Stimulated activated naive B cell treated with anti-CD40 and anti-IgM and Interleukin-4, amounts not matched to agents 10 μg/mL and 1 μg/mL and 100 μg/mL, for 72 hours (primary cell): Measurements from ENCODE around the gene BEND2.
"Not testable (repeated sequence)": the region's sequence is repeated elsewhere in the genome, so short reads cannot be mapped to it uniquely, and the experiment has no call there.

Experiments
- ATAC-seq, 2 donors: fragments of 150-1000 bp; cut with Tn5 transposase; replicated peaks; 2 replicates each; pipeline ENCODE4 v1.10.0; 2021; ENCODE audit warnings: moderate library complexity in 1 of 2
- DNase-seq: peaks from one replicate; pipeline ENCODE4 v3.0.0; 2021
- H3K27ac Mint-ChIP-seq: one replicate; pipeline ENCODE4 v1.8.0; 2022; ENCODE audit warnings: mild to moderate bottlenecking, mixed read lengths
- H3K27me3 Mint-ChIP-seq, 2 donors: one replicate each; pipeline ENCODE4 v1.8.0; 2022; ENCODE audit warnings: mixed read lengths in 2 of 2
- H3K36me3 Mint-ChIP-seq, 2 donors: one replicate each; pipeline ENCODE4 v1.8.0; 2022; ENCODE audit warnings: mixed read lengths in 2 of 2, mild to moderate bottlenecking in 1 of 2
- H3K4me1 Mint-ChIP-seq, 2 donors: one replicate each; pipeline ENCODE4 v1.8.0; 2022; ENCODE audit warnings: mixed read lengths in 2 of 2, mild to moderate bottlenecking in 1 of 2
- H3K4me3 Mint-ChIP-seq, 2 donors: one replicate each; pipeline ENCODE4 v1.8.0; 2022; ENCODE audit warnings: mild to moderate bottlenecking in 2 of 2, mixed read lengths in 2 of 2, moderate library complexity in 1 of 2
- H3K9me3 Mint-ChIP-seq, 2 donors: one replicate each; pipeline ENCODE4 v1.8.0; 2022; ENCODE audit warnings: mixed read lengths in 2 of 2, mild to moderate bottlenecking in 1 of 2

Gene BEND2

DNA sequence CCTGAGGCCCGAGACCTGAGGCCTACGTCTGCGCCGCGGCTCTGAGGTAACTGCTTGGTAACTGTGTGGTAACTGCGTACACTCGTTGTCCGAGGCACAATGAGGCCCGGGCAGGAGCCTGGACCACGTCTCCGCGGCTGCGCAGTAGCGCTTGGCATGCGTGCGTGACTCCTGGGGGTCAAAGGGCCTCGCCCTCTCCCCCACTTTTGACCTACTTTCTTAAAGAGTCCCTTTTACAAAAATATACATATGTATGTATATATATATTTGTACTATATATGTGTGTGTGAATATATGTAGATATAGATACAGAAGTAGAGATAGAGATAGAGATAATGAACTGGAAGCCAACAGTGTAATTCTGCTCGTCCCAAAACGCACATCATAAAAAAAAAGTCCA, at the start of gene BEND2:
Gene BEND2 (minus strand): TSS at position 101 of the 400 bp plus-strand sequence. CDS start 136 bp downstream, outside the sequence.
- Mint-ChIP-seq H3K9me3 (peaks cover 6 to 13% of the 10 kb centered on the region in 2 donors), H3K27me3 (no peaks in the 10 kb centered on the region), H3K27ac (no peak within 1 kb of the TSS), H3K4me1 (no peaks in the 10 kb centered on the region), H3K4me3 (no peak within 1 kb of the TSS), H3K36me3 (peaks cover 0 to 3% of the 10 kb centered on the region in 2 donors)
- ATAC-seq (no peak), DNase-seq (no peak)

DNA sequence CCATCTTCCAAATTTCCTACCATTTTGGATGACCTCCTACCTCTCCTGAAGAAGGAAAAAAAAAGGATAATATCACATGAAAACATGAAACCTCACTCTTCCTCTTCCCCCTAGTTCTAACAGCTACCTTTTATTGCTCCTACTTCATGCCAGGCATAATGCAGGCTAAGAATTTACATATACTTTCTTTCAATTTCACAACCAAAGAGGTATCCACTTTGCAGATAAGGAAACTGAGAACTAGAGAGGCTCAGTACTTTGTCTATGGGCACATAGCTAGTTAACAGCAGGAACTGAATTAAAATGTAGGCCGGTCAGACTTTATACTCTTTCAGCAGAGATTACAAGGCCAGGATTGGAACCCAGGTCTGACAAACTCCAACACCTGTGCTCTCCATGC, 34.4 kb upstream of the BEND2 start:
- H3K4me3 Mint-ChIP-seq: no peak overlapping the region
- DNase-seq: no peak
- peaks cover 6 to 9% of the 10 kb centered on the region in 2 donors for H3K36me3 Mint-ChIP-seq
- H3K9me3 Mint-ChIP-seq: peaks cover 0 to 4% of the 10 kb centered on the region in 2 donors
- H3K27ac Mint-ChIP-seq: no peak overlapping the region
- H3K27me3 Mint-ChIP-seq: no peaks in the 10 kb centered on the region
- no peak for ATAC-seq
- no peaks in the 10 kb centered on the region for H3K4me1 Mint-ChIP-seq

DNA sequence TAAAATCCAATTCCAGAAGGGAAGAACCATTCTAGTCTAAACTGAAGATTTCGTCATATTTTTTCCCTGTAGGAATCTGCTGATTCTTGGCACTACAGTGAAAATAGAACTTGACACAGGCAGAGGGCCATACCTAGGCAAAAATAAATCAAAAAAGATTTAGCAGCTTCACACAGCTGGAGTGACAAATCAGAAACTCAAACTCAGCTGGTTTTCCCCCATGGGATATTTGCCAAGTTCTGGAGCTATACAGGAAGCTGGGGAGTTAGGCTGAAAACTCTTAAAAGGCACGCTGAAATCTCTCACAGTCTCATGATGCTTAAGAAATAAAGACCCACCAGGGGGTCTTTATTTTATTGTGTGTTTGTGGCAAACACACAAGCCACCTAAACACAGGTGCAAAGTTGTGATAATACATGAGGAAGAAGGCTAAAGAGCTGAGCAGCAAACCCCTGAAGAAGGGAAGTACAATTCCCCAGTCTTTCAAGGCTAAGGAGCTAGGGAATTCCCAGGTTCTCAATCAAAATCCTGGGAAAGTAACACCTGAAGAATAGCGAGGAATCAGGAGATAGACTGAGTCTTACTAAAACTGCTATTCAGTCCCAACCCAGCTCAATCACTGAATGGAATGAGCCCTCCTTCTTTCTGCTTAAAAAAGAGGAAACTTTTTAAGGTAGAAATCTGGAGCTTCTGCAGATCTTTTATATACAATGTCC, 32.1 kb upstream of the BEND2 start:
- Mint-ChIP-seq H3K4me1 (no peaks in the 10 kb centered on the region), H3K36me3 (peaks cover 6 to 9% of the 10 kb centered on the region in 2 donors), H3K4me3 (no peak overlapping the region), H3K27ac (no peak overlapping the region), H3K9me3 (peaks cover 0 to 4% of the 10 kb centered on the region in 2 donors), H3K27me3 (no peaks in the 10 kb centered on the region)
- no peak for ATAC-seq
- no peak for DNase-seq

GRCh38 chrX:18229646-18230045, 9.0 kb upstream of the BEND2 start:
- H3K9me3 Mint-ChIP-seq, H3K4me1 Mint-ChIP-seq, H3K27ac Mint-ChIP-seq, ATAC-seq, DNase-seq, H3K4me3 Mint-ChIP-seq, H3K36me3 Mint-ChIP-seq, H3K27me3 Mint-ChIP-seq: not testable (repeated sequence)

- no peaks in the 10 kb centered on the region for H3K9me3 Mint-ChIP-seq
- no peak overlapping the region for H3K4me3 Mint-ChIP-seq
- no peaks in the 10 kb centered on the region for H3K36me3 Mint-ChIP-seq
- no peaks in the 10 kb centered on the region for H3K27me3 Mint-ChIP-seq
- no peak for ATAC-seq
- no peak for DNase-seq
- no peaks in the 10 kb centered on the region for H3K4me1 Mint-ChIP-seq
- no peak overlapping the region for H3K27ac Mint-ChIP-seq
Measured at GRCh38 chrX:18228069-18228468, 7.4 kb upstream of the BEND2 start.

DNA sequence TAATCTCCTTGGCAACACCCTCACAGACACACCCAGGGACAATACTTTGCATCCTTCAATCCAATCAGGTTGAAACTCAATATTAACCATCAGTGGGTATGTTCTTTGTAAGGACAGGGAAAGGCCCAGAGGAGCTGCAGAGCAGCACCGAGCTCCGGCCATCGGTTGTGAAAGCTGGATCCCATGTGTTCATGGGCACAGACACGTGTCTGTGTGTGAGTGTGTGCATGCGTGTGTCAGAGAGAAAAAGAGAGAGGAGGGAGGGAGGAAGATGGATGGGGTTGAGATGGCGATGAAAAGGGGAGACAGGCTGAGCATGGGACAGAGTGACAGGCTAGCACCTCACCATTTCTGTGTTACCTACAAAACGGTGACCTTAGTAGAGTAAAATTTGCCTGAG, 6.8 kb upstream of the BEND2 start:
- H3K9me3 Mint-ChIP-seq: no peaks in the 10 kb centered on the region
- no peaks in the 10 kb centered on the region for H3K27me3 Mint-ChIP-seq
- no peaks in the 10 kb centered on the region for H3K4me1 Mint-ChIP-seq

GRCh38 chrX:18210470-18210869, 10.2 kb downstream of the BEND2 start:
- DNase-seq: no peak
- no peaks in the 10 kb centered on the region for H3K4me1 Mint-ChIP-seq
- H3K36me3 Mint-ChIP-seq: no peaks in the 10 kb centered on the region
- H3K4me3 Mint-ChIP-seq: no peak overlapping the region
- H3K9me3 Mint-ChIP-seq: no peaks in the 10 kb centered on the region
- no peak overlapping the region for H3K27ac Mint-ChIP-seq
- no peak for ATAC-seq
- H3K27me3 Mint-ChIP-seq: no peaks in the 10 kb centered on the region

More for the DNA sequence above, 6.8 kb upstream of the BEND2 start:
- Mint-ChIP-seq H3K4me3 (no peak overlapping the region), H3K27ac (no peak overlapping the region), H3K36me3 (no peaks in the 10 kb centered on the region)
- DNase-seq (no peak), ATAC-seq (no peak)

DNA sequence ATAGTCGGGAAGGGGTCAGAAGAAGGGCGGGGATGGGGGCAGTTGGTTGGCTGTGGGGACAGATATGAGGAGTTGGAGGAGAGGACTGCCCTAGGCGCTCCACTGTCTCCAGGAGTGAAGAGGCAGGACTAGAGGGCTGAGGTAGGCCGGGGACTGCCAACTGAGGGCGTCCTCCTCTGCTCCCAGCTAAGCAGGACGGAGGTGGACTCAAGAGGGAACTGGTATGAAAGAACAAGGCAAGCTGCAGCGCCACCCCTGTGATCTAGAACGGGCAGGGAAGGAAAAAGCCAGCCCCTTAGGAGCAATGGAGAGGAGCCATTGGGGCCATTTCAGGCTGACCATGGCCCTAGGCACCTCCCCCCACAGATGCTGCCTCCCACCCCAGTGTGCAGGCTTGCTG, 14.0 kb downstream of the BEND2 start:
- H3K4me3 Mint-ChIP-seq: no peak overlapping the region
- H3K4me1 Mint-ChIP-seq: no peaks in the 10 kb centered on the region
- no peaks in the 10 kb centered on the region for H3K9me3 Mint-ChIP-seq
- H3K27ac Mint-ChIP-seq: no peak overlapping the region
- no peak for ATAC-seq
- no peaks in the 10 kb centered on the region for H3K36me3 Mint-ChIP-seq
- H3K27me3 Mint-ChIP-seq: peaks cover 0 to 8% of the 10 kb centered on the region in 2 donors
- no peak for DNase-seq

- Mint-ChIP-seq H3K27me3 (peaks cover 0 to 8% of the 10 kb centered on the region in 2 donors), H3K9me3 (no peaks in the 10 kb centered on the region), H3K4me1 (no peaks in the 10 kb centered on the region), H3K27ac (no peak overlapping the region), H3K4me3 (no peak overlapping the region), H3K36me3 (no peaks in the 10 kb centered on the region)
- DNase-seq (no peak), ATAC-seq (no peak)
Measured at GRCh38 chrX:18203631-18204030, 17.1 kb downstream of the BEND2 start.

DNA sequence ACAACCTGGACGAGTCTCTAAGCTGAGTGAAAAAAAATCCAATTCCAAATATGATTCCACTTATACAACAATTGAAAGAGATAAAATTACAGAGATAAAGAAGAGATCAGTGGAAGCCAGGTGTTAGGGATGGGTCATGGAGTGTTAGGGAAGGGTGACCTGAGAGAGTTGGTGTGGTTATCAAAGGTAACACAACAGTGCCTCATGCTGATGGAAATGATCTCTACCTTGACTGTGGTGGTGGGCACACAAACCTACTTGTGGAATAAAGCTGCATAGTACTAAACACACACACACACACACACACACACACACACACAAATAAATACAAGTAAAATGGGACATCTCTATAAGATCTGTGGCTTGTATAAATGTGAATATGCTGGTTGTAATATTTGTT, 26.0 kb downstream of the BEND2 start:
- H3K4me1 Mint-ChIP-seq: no peaks in the 10 kb centered on the region

GRCh38 chrX:18179446-18179845, 41.2 kb downstream of the BEND2 start:
- no peak overlapping the region for H3K4me3 Mint-ChIP-seq
- no peak overlapping the region for H3K27ac Mint-ChIP-seq
- H3K4me1 Mint-ChIP-seq: no peaks in the 10 kb centered on the region
- H3K36me3 Mint-ChIP-seq: no peaks in the 10 kb centered on the region
- no peak for DNase-seq
- H3K9me3 Mint-ChIP-seq: peaks cover 1 to 3% of the 10 kb centered on the region in 2 donors
- H3K27me3 Mint-ChIP-seq: peaks cover 0 to 7% of the 10 kb centered on the region in 2 donors
- ATAC-seq: no peak

More for the DNA sequence above, 26.0 kb downstream of the BEND2 start:
- H3K4me3 Mint-ChIP-seq: no peak overlapping the region
- H3K27me3 Mint-ChIP-seq: peaks cover 0 to 5% of the 10 kb centered on the region in 2 donors
- H3K36me3 Mint-ChIP-seq: no peaks in the 10 kb centered on the region
- H3K27ac Mint-ChIP-seq: no peak overlapping the region
- H3K9me3 Mint-ChIP-seq: no peaks in the 10 kb centered on the region
- ATAC-seq (no peak), DNase-seq (no peak)

DNA sequence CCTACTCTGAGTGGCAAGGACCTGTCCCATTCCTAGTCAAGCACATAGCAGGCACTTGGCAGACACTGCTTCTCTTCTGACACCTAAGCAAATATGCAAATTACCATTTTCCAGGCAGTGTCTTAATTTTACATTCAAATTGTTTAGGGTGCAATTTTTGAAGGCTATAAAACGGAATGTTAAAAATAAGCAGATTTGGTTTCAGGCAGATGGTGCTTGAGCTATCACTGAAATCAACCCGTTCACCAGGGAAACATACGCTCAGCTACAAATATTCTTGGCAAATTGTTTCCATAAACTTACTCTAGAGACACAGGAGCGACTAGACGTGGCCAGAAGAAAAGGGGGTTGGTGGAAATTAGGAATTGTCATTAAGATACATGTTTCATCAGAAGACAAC, 45.7 kb downstream of the BEND2 start:
- Mint-ChIP-seq H3K4me3 (no peak overlapping the region), H3K27me3 (peaks cover 0 to 7% of the 10 kb centered on the region in 2 donors), H3K27ac (no peak overlapping the region), H3K9me3 (no peaks in the 10 kb centered on the region), H3K4me1 (no peaks in the 10 kb centered on the region), H3K36me3 (no peaks in the 10 kb centered on the region)
- DNase-seq: no peak
- no peak for ATAC-seq

- H3K36me3 Mint-ChIP-seq: no peaks in the 10 kb centered on the region
- no peaks in the 10 kb centered on the region for H3K9me3 Mint-ChIP-seq
- no peak for DNase-seq
- H3K4me1 Mint-ChIP-seq: no peaks in the 10 kb centered on the region
- no peak for ATAC-seq
- H3K4me3 Mint-ChIP-seq: no peak overlapping the region
- peaks cover 0 to 7% of the 10 kb centered on the region in 2 donors for H3K27me3 Mint-ChIP-seq
- H3K27ac Mint-ChIP-seq: no peak overlapping the region
Measured at GRCh38 chrX:18174209-18174608, 46.5 kb downstream of the BEND2 start.

DNA sequence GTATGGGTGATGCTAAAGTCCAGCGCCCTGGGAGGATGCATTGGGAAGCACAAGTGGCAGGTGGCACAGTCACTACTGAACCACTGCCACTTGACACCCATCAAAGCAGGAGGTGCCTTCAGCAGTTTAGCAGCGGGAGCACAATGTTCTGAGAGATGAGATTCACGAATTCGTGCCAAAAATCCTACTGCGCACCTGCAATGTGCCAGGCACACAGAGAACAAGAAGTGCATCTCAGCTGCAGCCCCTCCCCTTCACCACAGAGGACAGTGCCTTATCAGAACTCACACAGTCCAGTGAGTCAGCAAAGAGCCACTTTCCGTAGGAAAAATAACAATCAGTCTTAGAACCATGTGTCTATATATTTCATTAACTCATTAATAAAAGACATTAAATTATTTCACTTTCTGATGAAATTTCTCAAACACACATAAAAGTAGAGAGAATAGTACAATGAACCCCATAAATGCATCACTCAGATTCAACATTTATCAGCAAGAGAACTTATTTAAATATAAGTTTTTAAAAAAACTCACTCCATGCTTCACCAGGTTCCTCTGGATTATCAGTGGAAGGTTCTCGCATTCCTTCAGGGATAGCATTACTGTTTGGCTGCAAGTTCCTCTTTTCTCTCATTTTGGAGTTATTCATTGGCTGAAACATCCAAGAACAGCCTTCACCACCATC, 47.0 kb downstream of the BEND2 start:
- Mint-ChIP-seq H3K27me3 (peaks cover 0 to 7% of the 10 kb centered on the region in 2 donors), H3K27ac (no peak overlapping the region), H3K36me3 (no peaks in the 10 kb centered on the region), H3K4me3 (no peak overlapping the region), H3K9me3 (no peaks in the 10 kb centered on the region), H3K4me1 (no peaks in the 10 kb centered on the region)
- ATAC-seq: no peak
- DNase-seq: no peak

DNA sequence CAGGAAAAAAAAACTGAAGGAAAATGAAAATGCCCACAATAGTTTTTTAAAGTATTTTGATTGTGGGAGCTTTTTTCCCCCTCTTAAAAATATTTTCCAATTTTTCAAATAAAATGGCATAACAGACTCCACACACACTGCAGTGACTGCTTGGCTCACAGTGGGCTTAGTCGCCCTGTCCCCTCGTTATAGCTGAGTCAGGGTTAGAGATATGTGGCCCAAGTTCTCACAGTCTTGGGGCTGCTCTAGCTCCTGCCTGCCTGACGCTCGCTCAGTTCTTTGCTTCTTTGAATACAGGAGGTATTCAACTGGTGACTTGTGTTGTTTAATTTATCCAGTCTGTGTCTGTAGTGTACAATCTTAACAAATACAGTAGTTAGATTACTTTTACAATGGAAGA, 47.7 kb downstream of the BEND2 start:
- H3K36me3 Mint-ChIP-seq: no peaks in the 10 kb centered on the region

More for the DNA sequence above, 47.7 kb downstream of the BEND2 start:
- H3K4me3 Mint-ChIP-seq: no peak overlapping the region
- no peak for ATAC-seq
- no peak overlapping the region for H3K27ac Mint-ChIP-seq
- H3K27me3 Mint-ChIP-seq: peaks cover 0 to 11% of the 10 kb centered on the region in 2 donors
- no peaks in the 10 kb centered on the region for H3K9me3 Mint-ChIP-seq
- DNase-seq: no peak
- H3K4me1 Mint-ChIP-seq: no peaks in the 10 kb centered on the region
